Measurements from ENCODE around the gene ARPC4.

- TF ChIP-seq GATA3 (IDR thresholded peaks at IDR 0.05; ENCODE audit: low read depth, low read length): no peak
- no peak for TF ChIP-seq GATA2 (IDR thresholded peaks at IDR 0.05; ENCODE audit: low read depth, low read length)
These were observed 17.5 kb downstream of the ARPC4 start for GRCh38 chr3:9810433-9810770.

All from SH-SY5Y (cell line).